GM18517 (cell line): Measurements from ENCODE around the gene SH3PXD2A.

Experiments used
- ATAC-seq: cut with Tn5 transposase; IDR thresholded peaks from one replicate; pipeline ENCODE4 v1.9.1; 2021; ENCODE audit warnings: mild to moderate bottlenecking, moderate library complexity; ENCODE audit not compliant: unreplicated experiment

Gene SH3PXD2A

DNA sequence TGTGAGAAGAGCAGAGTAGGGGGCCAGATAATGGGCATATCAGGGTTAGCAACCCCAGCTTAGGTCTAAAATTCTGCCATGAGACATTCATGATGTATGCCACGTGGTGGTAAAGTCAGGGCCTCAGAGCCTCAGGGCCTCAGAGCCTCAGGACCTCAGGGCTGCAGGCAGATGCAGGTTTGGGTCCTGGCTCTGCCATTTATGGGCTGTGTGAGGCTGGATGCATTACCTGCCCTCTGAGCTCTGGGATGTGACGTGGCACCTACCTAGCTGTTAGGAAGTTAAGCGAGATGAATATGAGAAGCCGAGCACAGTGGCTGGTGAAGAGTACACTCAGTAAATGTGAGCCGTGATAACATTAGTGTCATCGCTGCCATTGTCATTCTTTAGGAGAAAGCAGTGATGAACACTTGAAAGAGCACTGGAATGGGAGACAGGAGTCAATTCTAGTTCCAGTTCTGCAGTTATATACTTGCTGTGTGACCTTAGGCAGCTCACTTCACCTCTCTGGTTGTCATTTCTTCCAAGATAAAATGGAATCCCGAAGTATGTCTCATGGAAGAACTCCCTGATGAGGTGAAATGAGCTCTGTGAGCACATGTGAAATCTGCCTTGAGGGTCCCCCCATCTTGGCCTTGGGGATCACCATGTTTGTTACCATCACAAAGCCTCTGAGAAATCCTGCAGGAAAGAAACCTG is 127.2 kb downstream of the SH3PXD2A start:
- ATAC-seq: no peak

DNA sequence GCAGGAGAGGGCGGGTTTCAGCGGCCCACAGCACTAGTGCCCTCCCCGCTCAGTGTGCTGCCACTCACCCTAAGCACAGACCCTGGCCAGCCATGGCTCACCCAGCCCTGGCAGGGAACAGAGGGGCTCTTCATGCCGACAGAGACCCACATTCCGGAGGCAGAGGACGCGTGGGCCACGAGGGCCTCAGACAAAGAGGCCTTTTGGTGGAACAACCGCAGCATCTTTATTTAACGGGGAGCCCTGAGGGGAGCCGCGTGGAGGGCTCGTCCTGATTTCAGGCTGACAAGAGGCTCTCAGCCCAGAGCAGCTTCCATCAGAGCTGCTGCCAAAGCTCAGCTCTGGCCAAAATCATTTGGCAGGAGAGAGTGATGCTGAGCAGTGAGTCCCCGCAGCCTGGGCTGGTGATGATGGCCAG is 127.8 kb downstream of the SH3PXD2A start:
- no peak for ATAC-seq

DNA sequence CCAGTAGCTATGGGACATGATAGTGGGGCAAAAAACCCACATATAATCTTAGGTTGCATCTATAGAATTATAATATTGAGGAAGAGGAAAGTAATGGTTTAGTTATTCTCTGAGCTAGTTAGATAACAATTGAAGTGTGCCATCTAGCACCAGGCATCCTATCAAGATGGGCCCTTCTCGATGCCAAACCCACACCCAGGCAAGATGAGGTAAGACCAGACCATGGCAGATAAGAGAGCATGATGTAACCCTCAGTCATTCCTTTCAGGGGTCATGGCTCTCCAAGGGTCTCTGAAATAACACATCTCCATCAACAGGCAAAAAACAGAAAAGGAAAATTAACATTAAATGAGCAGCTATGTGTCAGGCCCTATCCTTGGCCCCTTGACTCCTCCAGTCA is 128.7 kb downstream of the SH3PXD2A start:
- ATAC-seq: no peak

DNA sequence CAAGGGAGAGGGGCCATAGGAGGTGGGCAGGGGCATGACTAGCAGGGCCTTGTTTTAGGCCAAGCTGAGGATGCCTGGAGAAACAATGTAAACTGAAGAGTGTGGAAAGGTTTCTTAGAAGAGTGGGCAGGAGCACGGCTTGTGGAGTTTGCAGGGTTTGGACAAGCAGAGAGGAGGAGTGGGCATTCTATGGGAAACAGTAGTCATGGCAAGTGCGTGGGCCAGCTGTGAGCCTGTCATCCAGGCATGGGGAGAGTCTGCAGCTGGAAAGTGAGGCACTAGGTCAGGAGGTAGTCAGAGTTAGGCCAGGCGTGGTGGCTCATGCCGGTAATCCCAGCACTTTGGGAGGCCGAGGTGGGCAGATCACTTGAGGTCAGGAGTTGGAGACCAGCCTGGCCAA is 130.1 kb downstream of the SH3PXD2A start:
- no peak for ATAC-seq

DNA sequence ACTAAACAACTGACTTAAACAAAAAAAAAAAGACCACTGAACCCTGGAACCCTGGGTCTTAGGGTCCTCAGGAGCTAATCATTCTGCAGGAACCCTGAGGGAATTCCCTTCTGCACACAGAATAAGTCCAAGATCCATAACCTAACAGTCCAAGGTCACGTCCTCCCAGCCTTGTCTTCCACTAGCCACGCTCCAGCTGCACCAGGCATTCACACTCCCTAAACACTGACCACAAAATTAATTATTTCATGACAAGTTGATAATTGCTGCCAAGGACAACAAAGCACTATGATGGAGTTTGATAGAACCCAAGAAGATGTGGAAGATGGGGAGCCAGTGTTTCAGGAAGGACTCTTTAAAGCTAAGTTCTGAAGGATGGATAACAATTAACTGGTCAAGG is 130.6 kb downstream of the SH3PXD2A start:
- no peak for ATAC-seq

DNA sequence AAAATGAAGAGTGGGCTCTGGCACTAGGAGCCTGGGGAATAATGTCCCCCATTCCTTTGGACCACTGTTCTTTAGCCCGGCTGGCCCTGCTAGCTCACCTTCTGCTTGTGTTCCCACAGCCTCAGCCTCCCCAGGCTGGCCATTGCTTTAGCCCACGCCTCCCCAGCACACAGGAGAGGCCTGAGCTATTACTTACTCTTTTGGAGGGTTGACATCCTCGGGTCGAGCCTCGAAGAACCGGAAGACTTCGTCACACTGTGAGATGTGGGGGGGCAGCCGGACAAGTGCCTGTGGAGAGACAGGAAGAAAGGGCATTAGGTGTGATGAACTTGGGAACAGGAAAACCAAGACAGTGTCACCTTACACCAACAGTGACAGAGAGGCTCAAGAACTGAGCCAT is 131.3 kb downstream of the SH3PXD2A start:
- ATAC-seq: no peak

DNA sequence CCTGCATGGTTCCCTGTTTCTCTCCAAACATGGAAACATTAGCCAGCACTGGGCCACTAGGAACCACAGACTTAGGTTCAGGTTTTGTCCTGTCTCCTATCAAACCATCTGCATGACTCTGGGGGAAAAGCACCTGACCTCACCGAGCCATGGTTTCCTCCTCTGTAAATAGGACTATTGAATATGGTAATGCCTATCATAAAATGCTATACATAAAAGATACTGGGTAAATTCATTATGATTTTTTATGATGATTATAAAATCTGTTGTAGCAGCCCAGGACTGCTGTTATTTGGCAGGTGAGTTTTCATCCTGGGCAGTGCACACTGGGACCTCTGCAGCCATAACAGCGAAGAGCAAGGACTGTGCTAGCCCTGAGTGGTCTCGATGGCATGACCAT is 131.8 kb downstream of the SH3PXD2A start:
- ATAC-seq: no peak

DNA sequence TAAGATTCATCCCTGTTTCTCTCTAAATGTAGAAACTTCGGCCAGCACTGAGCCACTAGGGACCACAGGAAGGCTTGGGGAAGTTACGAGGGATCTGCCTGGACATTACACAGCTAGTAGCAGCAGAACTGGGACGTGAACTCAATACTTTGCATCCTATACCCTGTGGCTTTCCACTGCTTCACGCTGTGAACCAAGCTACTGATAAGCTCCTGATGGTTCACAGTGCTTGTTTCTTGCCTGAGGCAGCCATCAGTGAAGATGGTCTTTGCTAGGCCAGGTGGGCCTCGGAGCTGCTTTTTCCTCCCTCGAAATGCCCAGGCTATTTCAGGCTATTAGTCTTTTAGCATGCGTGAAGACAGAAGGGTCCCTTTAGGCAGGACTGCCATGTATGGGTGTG is 132.7 kb downstream of the SH3PXD2A start:
- ATAC-seq: no peak

DNA sequence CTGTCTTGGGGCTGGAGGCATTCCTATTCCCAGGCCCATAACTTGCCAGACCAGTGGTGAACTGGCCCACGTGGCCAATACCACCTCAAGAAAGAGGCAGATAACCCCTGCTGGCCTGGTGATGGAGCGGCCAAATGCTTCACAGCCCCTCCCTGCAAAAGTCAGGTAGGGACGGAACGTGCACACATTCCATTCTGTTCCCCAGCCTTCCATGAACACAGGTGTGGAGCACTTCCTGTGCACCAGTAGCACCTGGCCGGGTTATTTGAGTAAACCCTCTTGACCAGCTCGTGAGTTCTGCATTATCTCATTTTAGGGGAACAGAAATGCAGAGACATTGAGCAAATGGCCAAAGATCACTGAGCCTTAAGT is 134.4 kb downstream of the SH3PXD2A start:
- ATAC-seq: no peak

DNA sequence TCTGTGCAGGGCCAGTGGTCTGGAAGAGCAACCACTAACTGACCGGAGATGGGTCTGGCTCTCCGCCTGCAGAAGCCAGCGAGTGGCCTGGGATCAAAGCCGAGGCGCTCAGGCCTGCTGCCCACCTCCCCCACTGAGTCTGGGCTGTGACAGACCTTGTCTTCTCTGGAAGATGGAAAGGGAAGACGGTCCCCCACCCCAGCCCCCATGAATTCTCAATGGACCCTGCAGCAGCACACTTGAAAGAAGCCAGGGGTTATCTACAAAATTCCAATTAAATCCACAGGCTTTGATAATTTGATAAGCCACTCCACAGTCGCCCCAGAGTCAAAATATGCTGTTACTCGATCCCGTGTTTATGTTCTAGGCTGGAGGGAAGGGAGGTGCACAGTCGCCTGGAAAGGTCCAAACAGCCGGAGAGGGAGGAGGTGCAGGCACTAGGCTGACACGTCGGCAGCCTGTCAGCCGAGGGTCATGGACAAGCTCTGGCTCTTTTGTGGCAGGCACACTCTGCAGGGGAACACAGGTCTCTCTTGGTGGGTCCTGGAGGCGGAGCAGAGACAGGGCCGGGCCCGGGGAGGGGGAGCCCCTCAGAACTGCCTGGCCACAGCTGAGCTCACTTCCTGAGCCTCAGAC is 134.9 kb downstream of the SH3PXD2A start:
- no peak for ATAC-seq

DNA sequence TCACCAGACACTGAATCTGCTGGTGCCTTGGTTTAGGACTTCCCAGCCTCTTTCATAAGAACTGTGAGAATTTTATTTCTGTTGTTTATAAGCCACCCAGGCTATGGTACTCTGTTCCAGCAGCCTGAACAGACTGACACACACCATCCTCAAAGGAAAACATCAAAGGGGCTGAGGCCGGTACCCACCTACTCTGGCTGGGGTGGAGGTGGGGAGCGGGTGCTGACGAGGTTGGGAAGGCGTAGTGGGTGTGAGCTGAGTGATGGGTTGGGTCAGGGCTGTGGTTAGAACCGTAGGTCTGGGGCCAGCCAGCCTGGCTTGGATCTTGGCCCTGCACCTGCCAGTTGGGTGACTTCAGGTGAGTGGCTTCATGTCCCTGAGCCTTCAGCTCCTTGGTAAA is 136.3 kb downstream of the SH3PXD2A start:
- ATAC-seq: no peak

DNA sequence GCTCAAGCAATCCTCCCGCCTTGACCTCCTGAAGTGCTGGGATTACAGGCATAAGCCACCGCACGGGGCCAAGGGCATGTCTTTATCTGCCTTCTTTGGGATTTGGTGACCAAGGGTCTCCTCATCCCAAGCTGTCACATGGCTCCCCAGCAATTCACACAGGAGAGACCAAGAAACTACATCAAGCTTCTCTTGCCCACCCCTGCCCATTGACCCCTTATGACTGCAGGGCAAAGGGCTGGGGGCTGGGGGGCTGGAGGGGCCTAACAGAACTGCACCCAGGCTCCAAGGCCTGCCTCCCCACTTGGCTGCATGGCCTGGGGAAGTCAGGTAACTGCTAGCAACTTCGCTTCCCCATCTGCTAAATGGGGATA is 137.1 kb downstream of the SH3PXD2A start:
- ATAC-seq: no peak

DNA sequence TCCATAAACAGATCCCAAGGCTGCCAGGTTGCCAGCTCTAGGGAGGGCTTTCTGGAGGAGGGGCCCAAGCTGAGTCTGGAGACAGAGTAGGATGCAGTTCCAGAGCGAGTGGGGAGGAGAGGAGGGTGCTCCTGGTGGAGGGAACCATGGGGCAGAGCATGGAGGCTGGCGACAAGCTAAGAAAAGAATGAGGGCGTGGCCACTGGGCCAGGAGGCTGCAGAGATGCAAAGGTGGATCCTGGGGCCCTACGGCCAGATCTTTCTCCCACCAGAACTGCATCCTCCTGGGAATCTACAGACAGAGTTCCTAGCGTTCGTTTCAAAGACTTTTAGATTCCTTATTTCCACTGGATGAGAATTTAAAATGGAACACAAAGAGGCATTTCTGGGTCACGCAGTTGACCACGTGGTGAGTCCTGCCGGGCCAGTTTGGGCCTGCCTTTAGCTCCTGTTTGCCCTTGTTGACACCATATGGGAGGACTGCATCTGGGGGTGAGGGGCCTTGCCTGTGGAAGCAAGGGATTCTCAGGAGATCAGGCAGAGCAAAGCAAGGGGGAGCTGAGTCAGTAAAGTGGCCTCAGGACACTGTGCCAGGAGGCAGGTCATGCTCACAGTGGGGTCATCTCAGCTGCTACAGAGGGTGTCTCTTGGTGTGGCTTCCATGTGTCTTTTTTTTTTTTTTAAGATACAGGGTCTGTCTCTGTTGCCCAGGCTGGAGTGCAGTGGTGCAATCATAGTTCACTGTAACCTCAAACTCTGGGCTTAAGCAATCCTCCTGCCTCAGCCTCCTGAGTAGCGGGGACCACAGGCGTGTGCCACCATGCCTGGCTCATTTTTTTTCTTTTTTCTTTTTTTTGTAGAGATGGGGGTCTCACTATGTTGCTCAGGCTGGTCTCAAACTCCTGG is 137.8 kb downstream of the SH3PXD2A start:
- no peak for ATAC-seq

DNA sequence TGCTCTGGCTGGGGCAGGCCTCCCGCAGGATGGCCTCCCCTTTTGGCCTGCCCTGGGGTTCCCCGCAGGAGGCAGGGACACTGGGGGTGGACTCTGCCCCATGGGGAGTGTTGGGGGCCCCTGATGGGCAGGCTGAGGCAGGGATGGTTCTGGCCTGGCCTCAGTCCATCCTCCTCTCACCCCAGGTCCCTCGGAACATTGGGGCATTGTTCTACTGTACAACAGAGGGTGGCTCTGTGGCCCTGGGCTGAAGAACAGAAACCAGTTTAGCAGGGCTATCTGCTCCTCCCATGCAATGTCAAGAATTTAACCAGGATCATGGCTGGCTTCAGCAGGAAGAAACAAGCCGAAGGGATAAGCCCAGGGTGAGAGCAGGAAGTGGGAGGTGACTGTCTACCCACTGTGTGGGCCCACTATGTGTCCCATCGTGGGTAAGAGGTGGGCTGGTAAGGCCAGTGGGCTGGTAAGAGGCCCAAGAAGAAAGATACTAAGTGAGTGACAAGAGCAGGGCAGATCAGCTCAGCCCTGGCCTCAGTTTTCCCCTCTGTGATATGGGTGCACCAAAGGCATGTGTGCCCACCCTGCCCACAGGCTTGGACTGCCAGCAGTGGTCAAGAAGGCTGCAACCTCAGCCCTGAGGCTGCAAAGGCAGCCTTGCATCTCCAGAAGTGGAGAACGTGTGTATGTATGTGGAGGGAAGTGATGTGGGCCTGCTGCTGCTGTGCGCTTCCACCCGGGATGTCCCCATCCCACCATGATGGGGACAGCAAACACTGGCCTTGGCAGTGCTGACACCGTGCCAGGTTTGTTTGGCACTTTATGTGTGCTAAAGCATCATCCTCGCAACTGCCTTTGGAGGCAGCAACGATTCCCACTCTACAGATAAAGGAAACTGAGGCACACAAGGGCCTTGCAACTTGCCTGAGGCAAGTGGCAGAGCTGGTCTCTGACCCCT is 138.9 kb downstream of the SH3PXD2A start:
- no peak for ATAC-seq

DNA sequence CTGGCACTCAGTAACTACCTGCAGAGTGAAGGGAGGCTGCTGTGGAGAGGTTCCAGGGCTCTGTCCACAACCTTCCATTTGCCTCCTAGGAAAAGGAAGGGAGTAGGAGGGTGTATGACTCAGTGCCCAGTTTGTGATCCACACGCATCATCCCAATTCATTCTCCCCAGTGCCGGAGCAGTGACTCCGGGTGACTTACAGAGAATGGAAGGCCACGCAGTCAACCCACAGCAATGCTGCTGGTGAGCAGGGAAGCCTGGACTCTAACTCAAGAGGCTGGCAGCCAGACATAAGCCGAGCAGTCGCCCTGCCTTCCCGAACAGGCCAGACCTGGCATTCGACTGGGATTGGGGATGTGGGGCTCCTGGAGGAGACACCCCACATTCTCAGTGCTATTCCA is 139.9 kb downstream of the SH3PXD2A start:
- no peak for ATAC-seq

DNA sequence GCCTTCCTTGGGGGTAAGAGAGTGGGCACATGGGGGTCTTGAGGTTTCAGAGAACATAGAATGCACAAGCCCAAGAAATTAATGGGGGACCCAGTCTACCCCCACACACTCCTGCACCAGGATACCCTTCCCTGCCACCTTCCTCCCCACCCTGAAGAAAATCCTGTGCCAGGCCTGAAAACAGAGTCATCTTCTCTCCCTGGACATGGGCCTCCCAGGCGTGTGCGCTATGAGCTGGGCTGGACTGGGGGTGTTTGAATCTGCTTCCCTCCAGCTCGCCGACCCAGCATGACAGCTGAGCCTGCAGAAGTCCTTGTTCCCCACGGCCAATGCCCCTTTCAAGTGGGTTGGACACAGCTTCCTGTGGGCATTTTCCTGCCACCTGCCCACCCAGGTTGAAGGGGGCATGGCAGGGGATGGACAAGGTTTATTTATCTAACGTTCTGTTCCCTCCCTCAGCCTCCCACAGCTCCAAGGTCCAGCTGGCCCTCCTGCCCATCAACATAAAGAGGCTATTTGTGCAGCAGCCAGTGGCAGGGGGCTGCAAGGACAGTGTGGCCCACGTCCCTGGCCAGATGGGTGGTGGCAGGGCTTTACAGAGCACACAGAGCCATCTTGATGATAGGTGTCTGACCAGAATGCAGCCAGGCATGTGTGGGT is 141.0 kb downstream of the SH3PXD2A start:
- ATAC-seq: no peak

DNA sequence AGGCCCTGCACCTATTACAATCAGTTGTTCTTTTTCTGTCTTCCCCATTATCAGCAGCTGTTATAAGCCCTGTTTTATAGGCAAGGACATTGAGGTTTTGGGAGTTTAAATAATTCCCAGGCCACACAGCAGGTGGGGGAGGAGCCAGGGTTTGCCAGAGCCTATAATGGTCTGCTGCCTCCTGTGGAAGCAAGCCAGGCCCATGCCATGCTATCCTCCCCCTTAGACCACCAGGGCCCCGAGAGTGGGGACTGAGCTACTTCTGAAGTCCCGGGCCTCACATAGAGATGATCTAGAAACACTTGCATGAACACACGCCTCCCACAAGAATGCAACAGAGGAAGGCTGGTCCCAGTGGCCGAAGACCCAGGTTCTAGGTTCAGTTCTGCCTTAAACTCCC is 141.7 kb downstream of the SH3PXD2A start:
- no peak for ATAC-seq

DNA sequence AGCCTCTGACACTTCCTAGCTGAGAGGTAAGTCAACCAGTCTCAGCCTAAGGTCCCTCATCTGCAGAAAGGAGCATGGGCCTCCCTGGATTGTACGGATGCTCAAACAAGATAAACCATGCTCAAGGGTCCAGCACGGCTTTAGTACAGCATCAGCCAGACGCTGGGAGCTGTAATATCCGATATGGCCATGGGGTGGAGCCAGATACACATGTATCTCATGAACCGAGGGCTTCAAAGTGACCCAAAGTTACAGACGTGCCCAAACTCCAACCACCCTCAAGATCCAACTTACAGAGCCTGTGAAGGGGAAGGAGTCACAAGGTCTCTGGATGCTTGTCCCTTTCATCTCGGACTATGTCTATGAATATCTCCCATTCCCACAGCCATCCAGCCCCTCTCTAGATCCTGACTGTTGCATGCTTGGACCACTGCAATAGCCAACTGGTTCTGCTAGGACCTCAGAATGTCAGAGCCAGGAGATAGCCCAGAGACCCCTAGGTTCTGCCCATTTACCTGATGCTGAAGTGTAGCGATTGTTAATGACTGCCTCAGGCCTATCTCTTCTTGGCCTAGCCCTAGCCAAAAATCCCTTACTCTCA is 142.4 kb downstream of the SH3PXD2A start:
- peak; percentile 81 for ATAC-seq

DNA sequence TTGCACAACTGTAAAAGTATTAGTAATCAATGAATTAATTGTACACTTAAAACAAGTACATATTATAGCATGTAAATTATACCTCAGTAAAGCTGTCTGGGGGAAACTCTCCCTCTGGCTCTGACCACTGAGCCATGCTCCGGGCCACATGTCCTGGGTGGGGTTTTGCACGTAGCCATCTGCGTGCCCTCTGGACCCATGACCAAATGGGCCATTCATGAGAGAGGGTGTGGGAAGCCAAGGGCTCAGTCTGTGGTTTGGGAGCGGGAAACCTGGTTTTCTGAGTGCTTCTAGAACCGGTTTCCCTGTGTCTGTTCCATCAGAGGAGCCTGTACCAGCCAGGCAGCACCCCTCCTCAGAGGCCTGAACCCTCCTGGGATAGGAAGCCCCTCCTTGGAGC is 143.2 kb downstream of the SH3PXD2A start:
- no peak for ATAC-seq
